HG03108 (cell line): ENCODE data around the gene RXFP1.

Experiments used
- ATAC-seq: cut with Tn5 transposase; IDR thresholded peaks from one replicate; pipeline ENCODE4 v1.9.1; 2021; ENCODE audit warnings: moderate library complexity; ENCODE audit not compliant: unreplicated experiment

RXFP1 gene

GRCh38 chr4:158669310-158669709 is 147.6 kb downstream of the RXFP1 start:
- no peak for ATAC-seq

DNA sequence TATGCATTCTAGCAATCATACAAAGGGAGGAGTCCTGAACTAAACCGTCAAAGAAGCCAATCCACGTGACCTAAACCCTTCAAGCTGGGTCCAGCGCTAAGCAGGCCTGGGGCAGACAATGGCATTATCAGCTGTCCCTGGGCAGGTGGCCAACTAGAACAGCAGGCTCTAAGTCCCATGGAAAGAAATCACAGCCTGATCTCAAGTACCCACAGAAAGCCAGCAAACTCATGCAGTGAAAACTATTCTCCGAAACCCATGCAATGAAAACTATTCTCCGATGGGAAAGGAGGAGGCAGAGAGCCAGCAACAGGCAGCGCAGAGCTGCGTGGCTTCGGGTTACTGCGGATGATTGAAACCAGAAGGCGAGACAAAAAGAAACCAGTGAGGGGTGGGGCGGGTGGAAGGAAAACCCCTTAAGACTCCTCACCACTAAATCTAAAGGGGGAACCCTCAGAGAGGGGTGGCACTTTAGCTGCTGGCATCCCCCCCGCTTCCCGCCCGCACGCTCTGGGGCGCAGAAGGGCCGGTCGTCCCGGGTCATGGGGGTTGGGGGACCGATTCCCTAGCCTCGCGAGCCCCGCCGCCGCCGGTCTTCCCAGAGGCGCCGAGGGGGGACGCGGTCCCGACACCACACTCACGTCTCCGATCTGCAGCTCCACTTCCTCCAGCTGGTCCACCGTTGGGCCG is 149.4 kb downstream of the RXFP1 start:
- ATAC-seq = peak; percentile 18

- no peak for ATAC-seq
Measured at GRCh38 chr4:158671665-158671914, 149.9 kb downstream of the RXFP1 start, which contains the start of gene C4orf46. Gene C4orf46 (minus strand): TSS chr4:158671887. CDS start chr4:158671801, 86 bp downstream.

DNA sequence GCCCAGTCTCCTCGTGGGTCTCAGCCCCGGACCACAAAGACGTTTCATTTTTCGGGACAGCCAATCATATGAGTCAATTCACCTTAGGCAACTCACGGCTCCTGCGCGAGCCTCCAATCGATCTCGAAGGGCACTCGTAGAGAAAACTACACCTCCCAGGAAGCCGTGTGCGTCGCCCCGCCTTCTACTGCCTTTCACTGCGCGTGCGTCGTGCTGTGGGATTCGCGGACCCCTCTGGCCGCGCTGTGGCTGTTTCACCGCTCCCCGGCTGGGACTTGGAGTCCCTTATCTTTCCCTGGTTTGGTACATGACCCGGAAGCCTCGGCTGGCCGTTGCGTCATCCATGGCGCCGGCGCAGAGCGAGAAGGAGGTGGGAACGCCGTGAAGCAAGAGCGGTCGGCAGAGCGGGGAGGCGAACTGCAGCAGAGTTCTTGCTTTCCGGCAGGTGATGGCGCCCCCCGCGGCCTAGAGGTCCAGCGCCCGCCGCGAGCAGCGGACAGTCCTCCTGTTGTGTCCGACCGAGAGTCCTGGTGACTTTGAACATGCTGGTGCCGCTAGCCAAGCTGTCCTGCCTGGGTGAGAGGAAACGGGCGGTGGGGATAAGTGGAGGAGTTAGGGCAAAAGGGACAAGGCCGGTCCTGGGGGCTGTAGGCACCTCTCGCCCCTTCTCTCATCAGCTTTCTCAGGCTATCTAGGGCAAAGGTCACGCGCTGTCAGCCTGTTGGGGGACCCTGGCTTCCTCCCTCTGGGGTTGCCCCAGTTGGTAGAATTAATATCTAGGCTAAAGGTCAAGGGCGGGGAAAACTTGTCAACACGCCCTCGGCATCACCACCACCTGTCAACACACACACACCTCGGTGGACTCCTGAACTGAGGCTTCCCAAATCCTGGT is 150.5 kb downstream of the RXFP1 start, which contains the start of gene ETFDH:
ETFDH (plus strand) TSS at position 382 of the 892 bp plus-strand sequence; CDS start at position 543, 161 bp downstream.
- peak; percentile 82 for ATAC-seq

GRCh38 chr4:158673633-158674032 is 152.0 kb downstream of the RXFP1 start:
- no peak for ATAC-seq

GRCh38 chr4:158676076-158676475 is 154.4 kb downstream of the RXFP1 start:
- ATAC-seq = no peak

DNA sequence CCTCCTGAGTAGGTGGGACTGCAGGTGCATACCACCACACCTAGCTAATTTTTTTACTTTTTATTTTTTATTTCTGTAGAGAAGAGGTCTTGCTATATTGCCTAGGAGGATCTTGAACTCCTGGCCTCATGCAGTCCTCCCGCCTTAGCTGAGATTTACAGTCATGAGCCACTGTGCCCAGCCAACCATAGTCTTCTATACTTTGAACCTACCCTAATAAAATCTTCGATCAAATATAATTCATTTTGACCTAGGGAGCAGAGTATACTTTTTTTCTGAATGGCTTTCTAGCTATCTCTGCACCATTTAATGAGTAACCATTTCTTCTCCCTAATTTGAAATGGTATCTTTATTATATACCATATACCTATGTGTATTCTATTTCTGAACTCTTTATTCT is 157.1 kb downstream of the RXFP1 start:
- ATAC-seq = no peak

DNA sequence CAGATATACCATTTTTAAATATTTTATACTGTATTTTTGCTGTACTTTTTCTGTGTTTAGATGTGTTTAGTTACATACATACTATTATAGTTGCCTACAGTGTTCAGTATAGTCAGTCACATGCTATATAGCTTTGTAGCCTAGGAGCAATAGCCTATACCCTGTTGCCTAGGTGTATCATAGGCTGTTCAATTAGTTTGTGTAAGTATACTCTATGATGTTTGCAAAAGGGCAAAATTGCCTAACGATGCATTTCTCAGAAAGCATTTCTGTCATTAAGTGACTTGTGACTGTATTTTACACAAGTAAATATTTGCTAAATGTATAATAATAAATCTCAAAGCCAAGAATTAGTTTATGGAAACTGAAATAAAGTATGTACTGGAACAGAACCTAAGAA is 159.9 kb downstream of the RXFP1 start:
- no peak for ATAC-seq

GRCh38 chr4:158682066-158682465 is 160.4 kb downstream of the RXFP1 start:
- no peak for ATAC-seq

- no peak for ATAC-seq
Measured at GRCh38 chr4:158688813-158689212, 167.1 kb downstream of the RXFP1 start.
